Activated CD4-positive, alpha-beta T cell treated with anti-CD3 and anti-CD28 coated beads for 1 hour (primary cell): Measurements from ENCODE around the gene PGAP6.
"Not testable (repeated sequence)": the region's sequence is repeated elsewhere in the genome, so short reads cannot be mapped to it uniquely, and the experiment has no call there.

Experiments
- DNase-seq: peaks from one replicate; pipeline ENCODE4 v3.0.0-alpha.2; 2020

PGAP6 gene

DNA sequence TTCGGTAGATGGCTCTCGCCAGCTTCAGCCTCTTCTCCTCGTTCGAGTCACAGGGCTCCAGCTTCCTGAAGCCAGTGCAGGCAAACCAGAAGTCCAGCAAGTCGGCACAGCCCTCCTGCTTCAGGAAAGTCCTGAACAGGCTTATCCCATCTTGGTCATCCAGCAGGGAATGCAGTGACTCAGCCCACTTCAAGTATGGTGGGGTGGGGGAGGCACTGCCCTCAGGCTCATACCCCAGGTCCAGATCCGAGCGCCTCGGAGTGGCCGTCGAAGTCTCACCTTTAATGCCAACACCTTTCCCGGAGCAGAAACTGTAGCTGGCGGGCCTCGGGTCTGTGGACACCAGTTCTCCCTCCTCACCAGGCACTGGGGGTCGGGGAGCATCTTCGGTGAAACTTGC is 35.2 kb downstream of the PGAP6 start:
- no peak for DNase-seq

DNA sequence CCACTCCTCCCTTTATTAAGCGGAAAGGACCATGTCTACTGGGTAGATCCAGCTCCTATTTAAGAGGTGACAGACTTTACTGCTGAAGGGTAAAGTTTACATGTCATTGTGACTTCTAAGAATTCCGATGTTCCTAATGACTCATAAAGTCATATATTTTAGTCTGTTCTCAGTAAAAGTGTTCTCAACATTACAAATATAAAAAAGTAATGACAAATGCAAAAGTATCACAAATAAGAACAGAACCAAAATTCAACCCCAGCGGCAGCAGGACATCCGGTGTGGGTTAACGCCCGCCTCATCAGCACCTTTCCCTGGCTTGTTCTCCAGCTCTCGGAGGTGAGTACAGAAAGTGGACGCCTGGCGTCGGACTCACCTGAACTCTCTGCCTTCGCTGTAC is 36.0 kb downstream of the PGAP6 start:
- DNase-seq: no peak

DNA sequence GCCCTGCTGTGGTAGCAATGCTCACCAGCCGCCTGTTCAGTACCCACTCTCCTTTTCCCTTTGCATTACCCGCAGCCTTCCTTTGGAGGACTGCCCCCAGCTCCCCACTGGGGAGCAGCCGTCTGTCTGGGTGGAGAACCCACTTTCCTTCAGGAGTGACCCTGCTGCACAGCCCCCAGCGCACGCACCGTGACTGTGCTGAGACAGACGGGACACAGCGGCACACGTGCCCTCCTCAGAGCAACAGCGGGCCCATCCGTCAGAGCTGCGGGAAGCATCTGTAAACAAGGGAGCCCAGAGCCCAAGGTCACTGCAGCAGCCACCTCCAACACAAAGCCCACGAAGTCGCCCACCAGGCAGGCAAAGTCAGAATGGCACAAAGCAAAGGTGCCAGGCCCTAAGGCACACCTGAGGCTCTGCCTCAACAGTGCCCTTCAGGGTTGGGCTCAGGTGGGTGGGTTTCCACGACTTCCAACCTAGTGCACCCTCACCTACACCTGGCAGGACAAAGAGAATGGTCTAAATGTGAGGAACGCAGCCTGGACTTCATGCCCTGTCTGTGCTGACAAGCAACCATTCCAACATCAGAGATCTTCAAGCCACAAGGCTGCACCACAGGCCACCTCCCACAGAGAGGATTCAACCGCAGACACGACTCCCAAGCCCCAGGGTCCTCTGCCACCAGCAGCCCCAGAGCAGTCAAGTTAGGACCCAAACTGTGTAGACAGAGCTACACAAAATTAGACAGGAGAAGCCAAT is 39.1 kb downstream of the PGAP6 start:
- DNase-seq: no peak

DNA sequence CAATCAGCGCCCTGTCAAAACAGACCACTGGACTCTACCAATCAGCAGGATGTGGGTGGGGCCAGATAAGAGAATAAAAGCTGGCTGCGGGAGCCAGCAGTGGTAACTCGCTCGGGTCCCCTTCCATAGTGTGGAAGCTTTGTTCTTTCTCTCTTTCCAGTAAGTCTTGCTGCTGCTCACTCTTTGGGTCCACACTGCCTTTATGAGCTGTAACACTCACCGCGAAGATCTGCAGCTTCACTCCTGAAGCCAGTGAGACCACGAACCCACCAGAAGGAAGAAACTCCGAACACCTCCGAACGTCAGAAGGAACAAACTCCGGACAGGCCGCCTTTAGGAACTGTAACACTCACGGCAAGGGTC is 39.8 kb downstream of the PGAP6 start:
- DNase-seq: not testable (repeated sequence)

DNA sequence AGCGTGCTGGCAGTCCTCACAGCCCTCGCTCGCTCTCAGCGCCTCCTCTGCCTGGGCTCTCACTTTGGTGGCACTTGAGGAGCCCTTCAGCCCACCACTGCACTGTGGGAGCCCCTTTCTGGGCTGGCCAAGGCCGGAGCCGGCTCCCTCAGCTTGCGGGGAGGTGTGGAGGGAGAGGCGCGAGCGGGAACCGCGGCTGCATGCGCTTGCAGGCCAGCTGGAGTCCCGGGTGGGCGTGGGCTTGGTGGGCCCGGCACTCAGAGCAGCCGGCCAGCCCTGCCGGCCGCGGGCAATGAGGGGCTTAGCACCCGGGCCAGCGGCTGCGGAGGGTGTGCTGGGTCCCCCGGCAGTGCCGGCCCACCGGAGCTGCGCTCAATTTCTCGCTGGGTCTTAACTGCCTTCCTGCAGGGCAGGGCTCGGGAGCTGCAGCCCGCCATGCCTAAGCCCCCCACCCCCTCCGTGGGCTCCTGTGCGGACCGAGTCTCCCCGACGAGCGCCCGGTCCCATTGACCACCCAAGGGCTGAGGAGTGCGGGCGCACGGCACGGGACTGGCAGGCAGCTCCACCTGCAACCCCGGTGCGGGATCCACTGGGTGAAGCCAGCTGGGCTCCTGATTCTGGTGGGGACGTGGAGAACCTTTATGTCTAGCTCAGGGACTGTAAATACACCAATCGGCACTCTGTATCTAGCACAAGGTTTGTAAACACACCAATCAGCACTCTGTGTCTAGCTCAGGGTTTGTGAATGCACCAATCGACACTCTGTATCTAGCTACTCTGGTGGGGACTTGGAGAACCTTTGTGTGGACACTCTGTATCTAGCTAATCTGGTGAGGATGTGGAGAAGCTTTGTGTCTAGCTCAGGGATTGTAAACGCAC is 40.4 kb downstream of the PGAP6 start:
- DNase-seq: not testable (repeated sequence)

DNA sequence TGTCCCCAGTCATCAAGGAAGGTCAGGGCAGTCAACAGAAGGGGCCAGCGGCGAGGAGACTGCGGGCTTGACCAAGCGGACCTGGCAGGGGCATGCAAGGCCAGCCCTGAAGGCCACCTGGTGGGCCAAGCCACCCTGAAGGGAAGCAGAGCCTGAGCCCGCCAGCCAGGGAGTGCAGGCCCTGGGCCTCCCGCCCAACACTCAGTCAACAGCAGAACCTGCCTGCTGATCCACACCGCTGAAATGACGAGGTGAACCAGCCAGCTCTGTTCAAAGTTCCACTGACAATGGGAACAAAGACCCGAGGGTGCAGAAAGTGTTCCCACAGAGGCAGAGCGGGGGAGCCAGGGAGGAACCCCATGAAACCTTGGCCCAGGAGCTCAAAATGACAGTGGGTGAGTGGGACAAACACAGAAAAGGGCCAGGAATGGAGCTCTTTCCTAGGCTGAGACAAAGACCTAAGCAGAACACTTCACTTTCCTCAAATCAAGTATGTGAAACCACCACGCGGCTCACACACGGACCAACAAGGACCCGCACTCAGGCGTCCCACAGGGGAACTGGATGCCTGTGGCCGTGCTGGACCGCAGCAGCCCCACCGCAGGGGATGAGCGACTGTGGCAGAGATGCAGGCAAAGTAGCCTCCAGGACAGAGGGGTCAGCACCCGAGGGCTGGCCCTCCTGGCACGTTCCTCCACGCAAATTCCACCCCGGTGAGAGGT is 41.2 kb downstream of the PGAP6 start:
- no peak for DNase-seq

DNA sequence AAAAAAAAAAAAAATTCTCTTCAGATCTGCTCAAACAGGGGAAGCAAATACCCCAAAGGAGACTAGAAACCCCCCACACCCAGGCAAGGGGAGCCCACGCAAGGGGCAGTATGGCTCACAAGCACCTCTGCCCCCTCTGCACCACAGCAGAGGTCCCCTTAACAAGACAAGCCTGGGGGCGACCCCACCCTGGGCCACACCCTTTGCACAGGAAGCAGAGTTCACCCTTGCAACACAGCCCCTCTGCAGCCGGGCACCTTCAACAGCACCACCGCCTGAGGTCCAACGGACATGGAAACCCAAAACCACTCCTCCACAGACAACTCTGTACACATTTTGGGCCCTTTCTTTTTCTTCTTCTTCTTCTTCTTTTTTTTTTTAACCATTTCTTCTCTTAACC is 42.1 kb downstream of the PGAP6 start:
- no peak for DNase-seq

DNA sequence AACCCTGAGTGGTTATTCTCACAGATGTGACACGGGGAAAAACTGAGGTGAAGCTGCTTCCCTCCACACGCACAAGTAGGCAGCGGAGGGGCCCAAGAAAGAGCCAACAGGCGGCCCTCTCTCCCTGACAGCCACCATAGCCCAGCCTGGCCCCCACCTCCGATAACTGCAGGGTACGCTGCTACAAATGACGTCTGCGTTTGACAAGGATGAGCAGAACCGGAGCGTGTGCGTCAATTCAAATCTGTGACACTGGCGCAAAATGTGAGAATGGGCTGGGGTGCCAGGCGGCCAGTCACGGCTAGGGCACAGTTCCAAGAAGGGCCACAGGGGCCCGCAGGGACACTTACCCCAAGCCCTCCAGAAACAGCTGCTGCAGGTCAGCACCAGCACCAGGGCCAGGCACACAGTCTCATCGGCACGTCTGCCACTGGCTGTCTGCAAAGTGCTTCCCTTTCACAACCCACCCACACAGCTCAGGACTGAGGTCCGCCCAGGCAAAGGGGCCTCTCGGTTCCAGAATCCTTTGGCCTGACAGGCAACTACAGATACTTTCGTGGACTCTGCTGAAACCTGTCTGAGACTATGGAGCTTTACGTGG is 43.7 kb downstream of the PGAP6 start:
- no peak for DNase-seq

DNA sequence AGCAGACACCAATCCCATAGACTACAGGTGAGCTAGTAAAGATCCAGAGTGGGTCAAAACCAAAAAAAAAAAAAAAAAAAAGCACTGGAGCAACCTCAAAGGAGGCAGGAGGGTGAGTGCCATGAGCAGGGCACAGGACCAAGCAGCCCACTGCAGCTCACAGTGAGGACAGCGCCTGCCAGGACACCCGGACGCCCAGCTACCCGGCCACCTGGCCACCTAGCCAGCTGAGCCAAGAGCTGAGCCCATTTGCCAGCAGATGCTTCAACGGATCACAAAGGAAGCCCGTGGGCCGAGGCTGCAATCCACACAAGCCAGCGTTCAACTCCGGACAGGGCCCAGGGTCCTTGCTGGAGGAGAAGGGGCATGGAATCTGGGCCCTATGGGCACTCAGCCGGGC is 44.3 kb downstream of the PGAP6 start:
- DNase-seq: no peak

DNA sequence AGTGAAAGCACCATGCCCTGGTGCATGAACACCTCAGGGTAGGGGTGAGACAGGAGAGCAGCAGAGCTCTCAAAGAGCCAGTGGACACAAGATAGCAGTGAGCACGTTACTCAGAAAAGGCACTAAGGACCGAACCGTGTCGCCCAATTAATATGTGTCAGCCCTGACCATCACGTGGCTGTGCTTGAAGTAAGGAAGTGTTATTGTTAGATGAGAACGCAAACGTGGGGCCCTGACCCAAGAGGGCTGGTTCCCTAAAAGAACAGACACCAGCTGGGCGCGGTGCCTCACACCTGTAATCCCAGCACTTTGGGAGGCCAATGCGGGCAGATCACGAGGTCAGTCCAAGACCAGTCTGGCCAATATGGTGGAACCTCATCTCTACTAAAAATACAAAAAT is 45.5 kb downstream of the PGAP6 start:
- no peak for DNase-seq

DNA sequence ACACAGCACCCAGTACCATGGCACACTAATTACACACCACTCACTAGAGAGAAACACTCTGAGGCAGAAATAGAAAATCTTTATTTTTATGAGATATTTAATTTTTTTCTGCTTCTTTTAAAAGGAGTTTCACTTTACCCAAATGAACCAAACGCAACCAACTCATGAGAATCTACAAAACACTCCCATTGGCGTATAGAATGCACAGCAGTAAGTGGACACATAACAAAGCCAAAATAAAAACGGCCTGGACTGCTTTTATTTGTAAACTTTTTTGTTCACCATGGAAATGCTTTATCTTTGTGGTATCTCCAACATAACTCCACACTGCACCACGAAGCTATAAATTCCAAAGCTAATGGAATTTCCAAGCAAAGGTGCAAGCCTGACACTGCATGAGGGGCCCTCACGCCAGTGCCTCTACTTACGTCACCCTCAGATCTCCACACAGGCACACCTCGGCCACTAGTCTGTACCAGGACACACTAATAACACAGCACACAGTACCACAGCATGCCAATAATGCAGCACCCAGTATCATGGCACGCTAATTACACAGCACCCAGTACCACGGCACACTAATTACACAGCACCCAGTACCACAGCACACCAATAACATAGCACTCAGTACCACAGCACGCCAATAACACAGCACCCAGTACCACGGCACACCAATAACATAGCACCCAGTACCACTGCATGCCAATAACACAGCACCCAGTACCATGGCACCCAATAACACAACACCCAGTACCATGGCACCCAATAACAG is 46.7 kb downstream of the PGAP6 start:
- not testable (repeated sequence) for DNase-seq

DNA sequence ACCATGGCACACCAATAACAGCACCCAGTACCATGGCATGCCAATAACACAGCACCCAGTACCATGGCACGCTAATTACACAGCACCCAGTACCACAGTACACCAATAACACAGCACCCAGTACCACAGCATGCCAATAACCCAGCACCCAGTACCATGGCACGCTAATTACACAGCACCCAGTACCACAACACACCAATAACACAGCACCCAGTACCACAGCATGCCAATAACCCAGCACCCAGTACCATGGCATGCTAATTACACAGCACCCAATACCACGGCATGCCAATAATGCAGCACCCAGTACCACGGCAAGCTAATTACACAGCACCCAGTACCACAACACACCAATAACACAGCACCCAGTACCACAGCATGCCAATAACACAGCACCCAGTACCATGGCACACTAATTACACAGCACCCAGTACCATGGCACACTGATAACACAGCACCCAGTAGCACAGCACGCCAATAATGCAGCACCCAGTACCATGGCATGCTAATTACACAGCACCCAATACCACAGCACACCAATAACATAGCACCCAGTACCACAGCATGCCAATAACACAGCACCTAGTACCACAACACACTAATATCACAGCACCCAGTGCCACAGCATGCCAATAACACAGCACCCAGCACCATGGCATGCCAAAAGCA is 47.5 kb downstream of the PGAP6 start:
- DNase-seq: not testable (repeated sequence)

DNA sequence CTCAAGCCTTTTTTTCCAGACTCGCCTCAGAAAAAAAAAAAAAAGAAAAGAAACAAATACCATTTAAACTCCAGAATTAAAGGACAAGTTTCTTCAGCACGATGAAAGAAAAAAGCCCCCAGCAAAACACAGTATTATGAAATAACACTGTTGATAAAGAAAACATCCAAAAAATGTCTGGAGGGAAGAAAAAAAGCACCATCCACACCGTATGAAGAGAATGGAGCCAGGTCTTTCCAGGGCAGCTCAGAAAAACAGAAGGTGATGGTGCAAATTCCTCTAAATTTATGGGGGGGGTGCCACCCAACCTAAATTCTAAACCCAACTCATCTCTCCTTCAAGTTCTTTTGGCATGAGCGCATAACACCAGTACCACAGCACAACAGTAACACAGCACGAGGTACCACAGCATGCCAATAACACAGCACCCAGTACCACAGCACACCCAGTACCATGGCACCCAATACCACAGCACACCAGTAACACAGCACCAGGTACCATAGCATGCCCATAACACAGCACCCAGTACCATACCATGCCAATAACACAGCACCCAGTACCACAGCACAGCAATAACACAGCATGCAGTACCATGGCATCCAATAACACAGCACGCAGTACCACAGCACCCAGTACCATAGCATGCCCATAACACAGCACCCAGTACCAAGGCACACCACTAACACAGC is 48.2 kb downstream of the PGAP6 start:
- DNase-seq: no peak

DNA sequence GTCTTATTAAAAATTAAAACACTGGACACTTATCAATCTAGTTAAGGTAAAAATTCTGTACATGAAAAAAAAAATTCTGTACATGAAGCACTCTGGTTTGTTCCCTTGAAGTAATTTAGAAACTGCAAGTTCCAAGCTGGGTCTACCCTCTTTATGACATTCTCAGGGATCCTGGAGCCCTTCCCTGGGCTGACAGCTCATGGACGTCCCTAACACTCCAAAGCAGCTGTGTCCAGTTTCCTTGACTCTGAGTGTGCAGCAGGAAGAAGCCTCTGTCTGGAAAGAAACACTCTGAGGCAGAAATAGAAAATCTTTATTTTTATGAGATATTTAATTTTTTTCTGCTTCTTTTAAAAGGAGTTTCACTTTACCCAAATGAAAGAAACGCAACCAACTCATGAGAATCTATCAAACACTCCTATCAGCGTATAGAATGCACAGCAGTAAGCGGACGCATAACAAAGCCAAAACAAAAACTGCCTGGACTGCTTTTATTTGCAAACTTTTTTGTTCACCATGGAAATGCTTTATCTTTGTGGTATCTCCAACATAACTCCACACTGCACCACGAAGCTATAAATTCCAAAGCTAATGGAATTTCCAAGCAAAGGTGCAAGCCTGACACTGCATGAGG is 50.5 kb downstream of the PGAP6 start:
- DNase-seq: not testable (repeated sequence)

DNA sequence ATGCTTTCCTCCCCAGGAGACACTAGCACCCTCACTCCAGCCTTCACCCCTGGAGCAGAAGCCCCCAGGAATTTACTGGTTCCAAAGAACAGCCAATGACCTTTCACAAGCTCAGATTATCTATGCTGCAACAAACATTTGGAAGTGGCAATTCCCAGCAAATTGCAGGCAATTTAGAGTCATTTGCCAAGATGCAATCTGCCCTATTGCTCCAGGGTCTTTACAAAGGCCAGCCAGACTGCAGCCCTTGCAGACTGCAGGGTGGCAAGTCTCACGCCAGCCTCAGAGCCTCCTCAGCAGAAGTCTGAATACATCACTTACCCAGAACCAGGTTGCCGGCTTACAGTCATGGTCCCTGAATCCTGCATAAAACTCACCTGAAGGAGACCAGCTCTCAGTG is 51.0 kb downstream of the PGAP6 start:
- no peak for DNase-seq

DNA sequence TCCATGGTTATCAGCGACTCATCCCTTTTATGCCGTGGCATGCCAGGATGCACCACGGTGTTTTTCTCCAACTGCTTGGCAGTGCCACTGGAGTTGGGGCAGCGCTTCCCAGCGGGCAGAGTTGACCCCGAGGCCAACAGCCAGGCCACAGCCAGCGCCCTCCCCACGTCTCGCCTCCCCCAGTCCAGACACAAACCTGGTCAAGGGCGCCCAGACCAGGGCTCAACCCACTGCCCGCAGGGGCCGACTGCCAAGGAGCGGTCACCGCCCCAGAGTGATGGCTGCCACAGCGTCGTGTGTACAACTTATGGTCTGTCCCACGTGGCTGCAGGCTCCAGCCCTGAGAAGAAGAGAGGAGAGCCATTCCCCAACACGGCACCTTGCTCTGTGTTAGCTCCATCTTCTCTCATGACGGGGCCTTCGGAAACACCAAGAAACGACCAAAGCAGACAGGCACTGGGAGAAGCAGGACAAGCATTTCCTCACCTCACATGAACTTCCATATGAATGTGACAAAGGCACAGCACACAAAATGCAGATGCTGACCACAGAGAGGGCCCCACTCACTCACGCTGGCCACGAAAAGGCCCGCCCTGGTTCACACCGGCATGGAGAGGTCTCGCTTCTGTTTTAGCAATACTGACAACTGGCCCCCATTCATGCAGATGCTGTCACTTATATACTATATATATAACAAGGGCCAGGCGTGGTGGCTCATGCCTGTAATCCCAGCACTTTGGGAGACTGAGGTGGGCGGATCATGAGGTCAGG is 56.2 kb downstream of the PGAP6 start:
- no peak for DNase-seq

DNA sequence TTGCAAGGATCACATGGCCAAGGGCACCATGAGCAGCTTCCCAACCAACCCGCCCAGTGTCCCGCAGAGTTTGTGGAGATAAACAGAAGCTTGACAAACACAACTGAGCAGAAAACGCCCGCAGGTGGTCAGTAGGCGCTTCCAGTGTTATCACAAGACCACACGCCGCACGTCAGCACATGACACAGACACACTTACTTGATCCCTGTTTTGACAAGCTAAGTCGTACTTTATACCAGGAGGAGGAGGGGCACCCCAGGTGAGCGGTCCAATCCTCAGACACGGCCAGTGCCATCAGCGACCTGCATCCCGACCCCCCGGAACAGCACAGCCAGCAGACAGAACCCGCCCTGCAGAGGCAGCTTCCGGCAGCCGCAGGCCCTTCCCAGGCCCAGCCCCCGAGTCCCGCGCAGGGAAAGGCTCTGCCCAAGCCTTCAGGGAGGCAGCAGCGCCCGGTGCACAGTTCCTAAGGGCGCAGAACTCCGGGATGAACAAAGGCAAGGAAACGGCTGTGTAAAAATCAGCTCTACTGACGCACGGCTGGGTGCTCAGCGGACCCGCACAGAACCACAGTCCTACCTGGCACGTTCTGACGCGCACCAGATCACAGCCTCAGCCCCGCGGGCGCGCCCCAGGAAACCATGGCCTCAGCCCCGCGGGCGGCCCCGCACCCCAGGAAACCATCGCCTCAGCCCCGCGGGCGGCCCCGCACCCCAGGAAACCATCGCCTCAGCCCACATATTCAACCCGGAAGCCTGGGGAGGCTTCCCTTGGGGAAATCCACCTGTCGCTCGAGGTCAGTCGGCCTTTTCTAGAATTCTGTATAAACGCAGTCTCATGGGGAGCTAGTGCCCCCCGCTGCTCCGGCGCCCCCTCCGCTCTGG is 57.1 kb downstream of the PGAP6 start:
- DNase-seq: peak; percentile 43

DNA sequence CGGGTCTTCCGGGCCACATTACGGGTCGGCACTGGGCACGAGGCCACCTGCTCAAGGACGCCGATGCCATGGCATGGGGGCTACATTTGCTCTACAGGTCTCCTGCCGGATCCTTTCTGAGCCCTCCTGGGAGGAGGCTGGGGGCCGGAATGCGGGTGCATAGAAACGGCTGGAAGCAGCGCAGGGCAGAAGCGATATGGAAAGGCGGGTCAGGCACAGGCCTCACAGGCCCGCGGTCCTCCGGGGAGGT is 57.7 kb downstream of the PGAP6 start:
- no peak for DNase-seq

DNA sequence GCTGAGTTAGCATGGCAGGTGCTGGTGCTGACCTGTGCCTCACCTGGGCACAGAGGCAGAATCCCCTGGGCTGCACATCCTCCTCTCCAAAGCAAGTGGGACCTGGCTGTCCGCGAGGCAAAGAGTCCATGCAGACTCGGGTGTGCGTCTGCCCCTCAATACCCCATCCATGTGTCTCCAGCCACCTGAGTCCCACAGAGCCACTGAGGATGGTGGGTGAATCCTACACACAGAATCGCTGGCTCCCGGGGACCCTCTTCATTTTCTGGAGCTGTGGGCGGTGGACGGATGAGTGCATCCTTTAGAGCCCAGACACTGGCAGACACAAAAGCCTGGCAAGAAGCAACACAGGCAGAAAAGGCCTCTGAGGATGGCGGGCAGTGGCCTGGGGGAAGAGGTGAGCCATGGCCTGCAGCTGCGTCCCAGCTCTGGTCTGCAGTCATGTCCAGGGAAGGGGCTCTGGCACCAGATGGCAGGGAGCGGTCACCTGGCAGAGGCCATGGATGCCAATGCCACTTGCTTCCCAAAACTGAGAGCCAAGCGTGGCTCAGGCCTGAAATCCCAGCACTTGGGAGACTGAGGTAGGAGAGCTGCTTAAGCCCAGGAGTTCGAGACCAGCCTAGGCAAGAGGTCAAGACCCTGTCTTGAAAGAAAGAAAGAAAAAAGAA is 59.2 kb downstream of the PGAP6 start:
- DNase-seq: no peak
